Motor neuron (in vitro differentiated cells): ENCODE measurements around the gene CBFB. TPM values are rescaled to one million over a fixed set of nuclear protein-coding genes. Genes with fewer than 3 reads are reported as not detected.

Experiments used
- ATAC-seq, 8 experiments: fragments of 200-7000 bp; cut with Tn5 transposase; replicated peaks in 6 of 8; 2 replicates each; pipeline ENCODE4 v1.8.0; 2021; ENCODE audit warnings: mild to moderate bottlenecking in 8 of 8, moderate library complexity in 8 of 8
- H3K27ac ChIP-seq, 2 donors: fragments of 250-450 bp; sonication (Bioruptor Pico); 2 replicates each; pipeline ENCODE4 v1.9.0; 2021; ENCODE audit warnings: antibody characterized with exemption in 2 of 2, mild to moderate bottlenecking in 2 of 2, moderate library complexity in 1 of 2
- H3K4me1 ChIP-seq, 2 donors: fragments of 250-450 bp; sonication (Bioruptor Pico); replicated peaks in 1 of 2; 2 replicates each; pipeline ENCODE4 v1.6.1; 2021; ENCODE audit warnings: antibody characterized with exemption in 2 of 2, mild to moderate bottlenecking in 2 of 2, moderate library complexity in 1 of 2
- H3K4me3 ChIP-seq, 5 donors: fragments of 250-450 bp; sonication (Bioruptor Pico); 2 replicates each; pipeline ENCODE4 v1.9.0; 2021; ENCODE audit warnings: antibody characterized with exemption in 5 of 5, mild to moderate bottlenecking in 5 of 5, moderate library complexity in 4 of 5
- WGBS, 10 experiments: fragments of 450-650 bp; shearing (Covaris generic); methylation state at CpG; one replicate each; pipeline ENCODE4 v1.0.0; 2022; 5-methylcytosine and 5-hydroxymethylcytosine counted together
- in situ Hi-C, 9 experiments: fragments of 400-800 bp; cut with MboI; loops; one replicate each; pipeline ENCODE4 v1.15.0; 2021; ENCODE audit warnings: low sequenced_read_pairs in 9 of 9, low pct_unique_long_range_greater_than_20kb in 2 of 9; ENCODE audit not compliant: unreplicated experiment in 9 of 9
- total RNA-seq, 8 experiments: library from RNA; unstranded; fragments of 300-600 nt; gene quantifications; 2 replicates each; pipeline versions ENCODE4 v1.2.3 to v1.2.4, GENCODE V29; 2022

Gene CBFB
- total RNA-seq, 8 experiments from 2014 or later = 20.1 to 77.7 (median 33.0) TPM

DNA sequence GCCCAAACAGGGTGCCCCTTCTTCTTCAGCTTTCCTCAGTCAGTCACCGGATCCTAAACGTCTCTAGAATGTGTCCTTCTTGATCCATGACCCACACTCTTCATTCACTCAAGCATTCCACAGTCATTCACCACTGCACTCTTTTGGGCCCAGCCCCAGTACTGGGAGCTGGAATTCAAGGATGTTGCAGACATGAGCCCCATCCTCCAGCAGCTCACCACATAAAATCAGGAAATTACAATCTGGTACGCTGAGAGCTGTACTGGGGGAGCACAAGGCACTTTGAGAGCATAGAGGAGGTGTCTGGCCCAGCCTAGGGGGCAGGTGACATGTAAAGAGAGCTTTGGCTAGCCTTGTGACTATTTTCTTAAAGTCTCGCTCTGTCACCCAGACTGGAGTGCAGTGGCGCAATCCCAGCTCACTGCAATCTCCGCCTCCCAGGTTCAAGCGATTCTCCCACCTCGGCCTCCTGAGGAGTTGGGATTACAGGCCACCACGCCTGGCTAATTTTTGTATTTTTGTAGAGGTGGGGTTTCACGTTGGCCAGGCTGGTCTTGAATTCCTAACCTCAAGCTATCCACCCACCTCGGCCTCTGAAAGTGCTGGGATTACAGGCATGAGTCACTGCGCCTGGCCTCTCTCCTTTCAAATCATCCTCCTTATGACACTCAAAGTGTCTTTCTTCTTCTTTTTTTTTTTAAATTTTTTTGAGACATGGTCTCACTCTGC lies 21.9 kb upstream of the CBFB start:
- 41 to 85% (median 72%) methylated on average over 1 to 8 of the region's 12 CpGs; no CpG with 5 or more reads in 1 of the 10 experiments for WGBS, 10 experiments
- in situ Hi-C loops = no loop called here
- peak in 1 of 8 experiments; percentile 16 for ATAC-seq
- H3K4me3 ChIP-seq = no peak overlapping the region
- H3K4me1 ChIP-seq = no peaks in the 10 kb centered on the region
- no peak overlapping the region for H3K27ac ChIP-seq

DNA sequence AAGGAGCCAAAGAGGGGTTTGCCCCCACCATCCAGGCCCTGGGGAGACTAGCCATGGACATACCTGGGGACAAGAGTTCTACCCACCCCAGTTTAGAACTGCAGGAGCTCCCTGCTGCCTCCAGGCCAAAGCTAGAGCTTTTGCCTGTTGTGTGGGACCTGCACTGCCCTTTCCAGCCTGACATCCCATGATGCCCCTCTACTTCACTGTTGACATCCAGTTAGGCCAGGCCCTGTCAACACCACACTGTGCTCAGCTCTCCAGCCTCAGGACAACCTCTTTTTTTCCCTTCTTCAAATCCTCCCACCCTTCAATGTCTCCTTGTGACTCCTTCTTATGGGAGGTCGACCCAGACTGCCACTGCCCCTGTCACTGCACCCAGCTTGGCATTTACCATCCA lies 19.8 kb upstream of the CBFB start:
- in situ Hi-C loops = no loop called here
- no peak for ATAC-seq
- no peak overlapping the region for H3K27ac ChIP-seq

DNA sequence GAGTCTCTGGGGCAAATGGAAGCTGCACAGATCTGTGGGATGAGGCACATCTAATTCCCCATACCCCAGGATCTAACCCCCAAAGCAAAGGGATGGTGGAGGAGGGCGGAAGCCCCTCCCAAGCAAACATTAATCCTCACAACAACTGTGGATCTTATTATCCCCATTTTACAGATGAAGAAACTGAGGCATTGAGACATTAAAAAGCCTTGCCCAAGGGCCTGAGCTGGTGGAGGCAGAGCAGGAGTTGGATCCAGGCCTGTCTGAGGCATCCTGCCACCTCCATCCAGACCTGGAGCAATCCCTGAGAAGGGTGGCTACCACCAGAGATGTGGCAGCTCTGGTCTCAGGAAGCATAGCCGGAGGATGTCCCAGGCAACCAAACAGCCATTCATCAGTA lies 17.7 kb upstream of the CBFB start:
- WGBS, 10 experiments = 20 to 80% (median 80%) methylated on average over 1 to 2 of the region's 2 CpGs; no CpG with 5 or more reads in 6 of the 10 experiments
- peaks cover 11 to 17% of the 10 kb centered on the region in 2 donors for H3K4me1 ChIP-seq
- H3K27ac ChIP-seq = no peak overlapping the region
- in situ Hi-C loops = no loop called here
- ATAC-seq = no peak
- no peak overlapping the region for H3K4me3 ChIP-seq

More for the DNA sequence above, 19.8 kb upstream of the CBFB start:
- Histone ChIP-seq H3K4me1 (peaks cover 8 to 10% of the 10 kb centered on the region in 2 donors), H3K4me3 (no peak overlapping the region)
- WGBS, 10 experiments = 17 to 60% (median 40%) methylated on average over 1 of the region's 1 CpG; no CpG with 5 or more reads in 7 of the 10 experiments

- Histone ChIP-seq H3K4me1 (peaks cover 11 to 17% of the 10 kb centered on the region in 2 donors), H3K27ac (peak overlapping the region in 1 of 2 donors; percentile 36), H3K4me3 (peak overlapping the region; percentile 14 to 35 (median 20))
- 26 to 86% (median 38%) methylated on average over 1 to 6 of the region's 21 CpGs; no CpG with 5 or more reads in 5 of the 10 experiments for WGBS, 10 experiments
- in situ Hi-C loops = no loop called here
- ATAC-seq = peak in 4 of 8 experiments; percentile 1 to 6 (median 3)
Observed at GRCh38 chr16:67013233-67013822, 15.6 kb upstream of the CBFB start.

- peaks cover 11 to 17% of the 10 kb centered on the region in 2 donors for H3K4me1 ChIP-seq
- WGBS, 10 experiments = 2 to 5% methylated on average over 10 to 12 of the region's 70 CpGs; no CpG with 5 or more reads in 8 of the 10 experiments
- in situ Hi-C loops = no loop called here
- peak; percentile 47 to 89 (median 78) for ATAC-seq
- peak overlapping the region; percentile 21 to 36 for H3K27ac ChIP-seq
- H3K4me3 ChIP-seq = peak overlapping the region; percentile 14 to 35 (median 20)
Observed at GRCh38 chr16:67013823-67014633, 14.9 kb upstream of the CBFB start.

GRCh38 chr16:67014634-67015312 lies 14.2 kb upstream of the CBFB start:
- Histone ChIP-seq H3K4me3 (peak overlapping the region in 2 of 5 donors; percentile 20 to 35), H3K4me1 (peaks cover 11 to 17% of the 10 kb centered on the region in 2 donors), H3K27ac (peak overlapping the region in 1 of 2 donors; percentile 36)
- in situ Hi-C loops = no loop called here
- WGBS, 10 experiments = 20 to 100% (median 50%) methylated on average over 1 to 5 of the region's 6 CpGs; no CpG with 5 or more reads in 5 of the 10 experiments
- no peak for ATAC-seq

DNA sequence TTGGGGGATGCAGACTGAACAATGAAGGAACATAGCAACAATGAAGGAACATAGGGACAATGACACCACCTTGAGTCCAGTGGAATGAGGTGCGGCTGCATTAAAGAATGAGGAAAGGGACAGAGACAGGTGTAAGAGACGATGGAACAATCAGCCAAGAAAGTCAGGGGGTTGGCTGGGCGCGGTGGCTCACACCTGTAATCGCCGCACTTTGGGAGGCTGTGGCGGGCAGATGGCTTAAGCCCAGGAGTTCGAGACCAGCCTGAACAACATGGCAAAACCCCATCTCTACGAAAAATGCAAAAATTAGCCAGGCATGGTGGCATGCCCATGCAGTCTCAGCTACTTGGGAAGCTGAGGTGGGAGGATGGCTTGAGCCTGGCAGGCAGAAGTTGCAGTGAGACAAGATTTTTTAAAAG lies 13.6 kb upstream of the CBFB start:
- no peak for ATAC-seq
- no peak overlapping the region for H3K4me3 ChIP-seq
- H3K27ac ChIP-seq = no peak overlapping the region
- WGBS, 10 experiments = 73 to 100% (median 91%) methylated on average over 2 to 8 of the region's 9 CpGs; no CpG with 5 or more reads in 3 of the 10 experiments
- H3K4me1 ChIP-seq = peaks cover 11 to 17% of the 10 kb centered on the region in 2 donors
- in situ Hi-C loops = no loop called here

GRCh38 chr16:67016143-67016542 lies 12.8 kb upstream of the CBFB start:
- Histone ChIP-seq H3K27ac (no peak overlapping the region), H3K4me3 (no peak overlapping the region), H3K4me1 (peaks cover 11 to 17% of the 10 kb centered on the region in 2 donors)
- in situ Hi-C loops = no loop called here
- no peak for ATAC-seq

DNA sequence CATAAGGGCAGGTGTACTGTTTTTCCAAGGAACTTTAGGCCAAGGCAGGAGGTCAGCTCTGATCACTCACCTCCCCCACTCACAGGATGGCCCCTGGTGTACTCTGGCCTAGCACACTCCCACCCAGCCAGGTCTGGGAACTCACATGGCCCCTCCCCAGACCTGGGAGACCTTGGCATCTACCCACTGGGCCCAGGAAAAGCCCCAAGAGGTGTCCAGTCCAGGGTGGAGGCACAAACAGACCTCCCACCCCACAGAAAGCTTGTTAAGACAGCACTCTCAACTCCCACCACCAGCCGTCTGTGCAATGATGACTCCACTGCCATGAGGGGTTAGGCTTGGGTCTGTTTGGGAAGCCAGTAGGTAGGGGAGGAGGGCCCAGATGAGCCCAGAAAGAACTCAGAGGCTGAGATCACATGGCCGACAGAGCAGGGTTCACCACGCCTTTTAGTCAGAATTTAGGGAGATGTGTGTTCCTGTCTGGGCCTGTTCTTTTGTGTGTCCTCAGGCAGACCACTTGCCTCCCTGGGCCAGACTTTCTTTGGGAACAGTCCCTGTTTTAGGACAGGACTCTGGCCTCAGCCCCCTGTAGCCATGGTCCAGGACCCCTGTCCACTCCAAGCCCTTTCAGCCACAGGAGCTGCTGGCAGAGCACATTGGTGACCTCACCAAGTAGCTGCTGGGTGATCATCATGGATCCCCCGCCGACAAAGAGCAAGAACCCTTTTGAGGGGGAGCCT lies 12.1 kb upstream of the CBFB start:
- in situ Hi-C loops = no loop called here
- ATAC-seq = no peak
- Histone ChIP-seq H3K4me3 (no peak overlapping the region), H3K27ac (no peak overlapping the region), H3K4me1 (peaks cover 11 to 17% of the 10 kb centered on the region in 2 donors)
- WGBS, 10 experiments = 33 to 83% (median 70%) methylated on average over 2 to 4 of the region's 5 CpGs; no CpG with 5 or more reads in 7 of the 10 experiments

DNA sequence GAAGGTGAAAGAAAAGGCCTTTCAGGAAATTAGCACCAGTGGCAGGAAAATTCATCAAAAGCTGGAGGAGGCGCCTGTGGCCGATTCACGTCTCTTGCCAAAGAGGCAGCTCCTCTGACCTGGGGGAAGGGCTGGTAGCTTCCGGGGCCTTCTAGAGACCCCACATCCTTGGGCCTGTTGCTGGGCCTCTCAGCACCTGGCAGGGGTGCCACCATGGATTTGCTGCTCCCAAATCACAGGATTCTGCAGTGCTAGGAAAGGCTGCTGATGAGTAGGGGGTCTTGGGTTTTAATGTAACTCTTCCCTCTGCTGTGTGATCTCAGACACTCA lies 11.6 kb upstream of the CBFB start:
- no peak overlapping the region for H3K4me3 ChIP-seq
- in situ Hi-C loops = no loop called here
- H3K4me1 ChIP-seq = peaks cover 11 to 17% of the 10 kb centered on the region in 2 donors
- WGBS, 10 experiments = 83 to 100% methylated on average over 3 to 4 of the region's 4 CpGs; no CpG with 5 or more reads in 8 of the 10 experiments
- no peak overlapping the region for H3K27ac ChIP-seq
- no peak for ATAC-seq

GRCh38 chr16:67017810-67018488 lies 11.0 kb upstream of the CBFB start:
- in situ Hi-C loops = no loop called here

More at GRCh38 chr16:67017810-67018488, 11.0 kb upstream of the CBFB start:
- peak; percentile 55 to 97 (median 86) for ATAC-seq
- Histone ChIP-seq H3K27ac (no peak overlapping the region), H3K4me3 (no peak overlapping the region), H3K4me1 (peaks cover 11 to 17% of the 10 kb centered on the region in 2 donors)
- WGBS, 10 experiments = 0 to 20% (median 0%) methylated on average over 1 to 5 of the region's 6 CpGs; no CpG with 5 or more reads in 3 of the 10 experiments
